HCT116 (cell line): ENCODE data around the gene PHF21A. TPM values are rescaled to one million over a fixed set of nuclear protein-coding genes. Genes with fewer than 3 reads are reported as not detected.

Experiments used
- ATAC-seq: fragments of 200-7000 bp; cut with Tn5 transposase; 2 replicates; pipeline ENCODE4 v1.9.1; 2020; ENCODE audit warnings: mild to moderate bottlenecking, moderate library complexity
- BruUV-seq: library from RNA; stranded (reverse); fragments of 400-500 nt; replicated peaks from 2 replicates; lab custom pipeline; 2021; lab: Mats Ljungman, UMichigan
- CTCF ChIA-PET: fragments of 300-600 bp; sonication (Branson Sonifier 250); formaldehyde crosslinking; loops from one replicate; lab custom pipeline; 2021; ENCODE audit warnings: antibody characterized with exemption; lab: Charles Lee
- POLR2A ChIA-PET: fragments of 300-600, 350-600 bp; sonication (Branson Sonifier 250); formaldehyde crosslinking; loops from one replicate; lab custom pipeline; 2021; ENCODE audit warnings: antibody characterized with exemption; lab: Charles Lee
- RAD21 ChIA-PET, 2 experiments: fragments of 300-600 bp; sonication (Branson Sonifier 250); formaldehyde crosslinking; loops; one replicate each; lab custom pipeline; 2023; ENCODE audit warnings: low total read pairs in 2 of 2; ENCODE audit not compliant: uncharacterized antibody in 2 of 2, unreplicated experiment in 2 of 2, low non-redundant PET in 1 of 2; lab: Charles Lee
- DNase-seq: peaks from one replicate; pipeline ENCODE4 v3.0.0-alpha.2; 2010; ENCODE audit warnings: low read depth, low spot score
- H2AFZ ChIP-seq: fragments of 200-600 bp; shearing (Covaris generic), sonication (generic); 2 replicates; pipeline ENCODE4 v1.6.1; 2017; ENCODE audit warnings: low read depth, mixed run types, mixed read lengths, antibody characterized with exemption, low read length; ENCODE audit not compliant: poor library complexity, severe bottlenecking
- H3K27ac ChIP-seq: 2 replicates; pipeline ENCODE4 v1.5.1; 2012; ENCODE audit warnings: low read depth, low read length
- H3K27me3 ChIP-seq: fragments of 200-600 bp; sonication (generic); 2 replicates; pipeline ENCODE4 v1.6.1; 2016; ENCODE audit warnings: mixed run types, low read length, mixed read lengths; ENCODE audit not compliant: insufficient read depth
- H3K36me3 ChIP-seq, 2 experiments: fragments of 200-500 bp in 1 of 2; fragments of 200-600 bp in 1 of 2; sonication (Bioruptor generic) in 1 of 2; sonication (generic) in 1 of 2; 2 replicates each; pipeline versions ENCODE4 v1.5.1 to v1.6.1; 2014 to 2016; ENCODE audit warnings: low read length in 2 of 2, inconsistent platforms in 1 of 2, mixed read lengths in 1 of 2, mixed run types in 1 of 2; ENCODE audit not compliant: insufficient read depth in 2 of 2, control insufficient read depth in 1 of 2
- H3K4me1 ChIP-seq, 2 experiments: fragments of 200-600 bp in 1 of 2; sonication (generic) in 1 of 2; 2 replicates each; pipeline versions ENCODE4 v1.5.1 to v1.6.1; 2012 to 2017; ENCODE audit warnings: low read length in 2 of 2, inconsistent platforms in 1 of 2, mild to moderate bottlenecking in 1 of 2, mixed read lengths in 1 of 2, mixed run types in 1 of 2, moderate library complexity in 1 of 2; ENCODE audit not compliant: insufficient read depth in 2 of 2, control insufficient read depth in 1 of 2
- H3K4me2 ChIP-seq: fragments of 200-600 bp; sonication (generic); 2 replicates; pipeline ENCODE4 v1.6.1; 2017; ENCODE audit warnings: mixed run types, low read length, mixed read lengths
- H3K4me3 ChIP-seq, 2 experiments: fragments of 200-600 bp in 1 of 2; sonication (generic) in 1 of 2; replicated peaks in 1 of 2; 2 replicates each; pipeline ENCODE4 v1.5.1; 2011 to 2016; ENCODE audit warnings: low read length in 2 of 2, control low read depth in 1 of 2, low read depth in 1 of 2, mild to moderate bottlenecking in 1 of 2, mixed read lengths in 1 of 2, mixed run types in 1 of 2
- H3K79me2 ChIP-seq: fragments of 200-600 bp; sonication (generic); 2 replicates; pipeline ENCODE4 v1.6.1; 2017; ENCODE audit warnings: mild to moderate bottlenecking, mixed run types, low read length, moderate library complexity, mixed read lengths; ENCODE audit not compliant: insufficient read depth
- H3K9ac ChIP-seq: fragments of 200-600 bp; sonication (generic); 2 replicates; pipeline ENCODE4 v1.6.1; 2016; ENCODE audit warnings: low read length, mixed read lengths
- H3K9me2 ChIP-seq: fragments of 200-600 bp; sonication (generic), shearing (Covaris generic); 2 replicates; pipeline ENCODE4 v1.6.1; 2017; ENCODE audit warnings: mixed run types, mild to moderate bottlenecking, moderate library complexity; ENCODE audit not compliant: insufficient read depth
- H3K9me3 ChIP-seq, 2 experiments: fragments of 200-500 bp in 1 of 2; fragments of 200-600 bp in 1 of 2; sonication (Bioruptor generic) in 1 of 2; sonication (generic) in 1 of 2; 2 replicates each; pipeline ENCODE4 v1.6.1; 2014 to 2017; ENCODE audit warnings: low read length in 2 of 2, mixed read lengths in 2 of 2, inconsistent platforms in 1 of 2, low read depth in 1 of 2, mild to moderate bottlenecking in 1 of 2, mixed run types in 1 of 2, moderate library complexity in 1 of 2; ENCODE audit not compliant: control insufficient read depth in 1 of 2, insufficient read depth in 1 of 2
- H4K20me1 ChIP-seq: fragments of 200-600 bp; sonication (generic), shearing (Covaris generic); 2 replicates; pipeline ENCODE4 v1.6.1; 2017; ENCODE audit warnings: mixed run types, mild to moderate bottlenecking, moderate library complexity; ENCODE audit not compliant: insufficient read depth
- RAD21 ChIP-seq: IDR thresholded peaks from 2 replicates; pipeline ENCODE4 v1.6.1; 2012; ENCODE audit warnings: low read depth, mild to moderate bottlenecking
- SIN3A ChIP-seq: IDR thresholded peaks from 2 replicates; pipeline ENCODE4 v1.6.1; 2012; ENCODE audit warnings: low read depth
- TCF7L2 ChIP-seq: IDR thresholded peaks from 2 replicates; pipeline ENCODE4 v1.7.0; 2011; ENCODE audit warnings: borderline replicate concordance, inconsistent platforms; ENCODE audit not compliant: insufficient read depth, insufficient read length; ENCODE audit errors: extremely low read depth
- intact Hi-C: fragments of 100-400 bp; cut with micrococcal nuclease; formaldehyde crosslinking; loops from 2 replicates; pipeline ENCODE4 v1.10.0; 2022
- total RNA-seq: library from RNA; stranded (reverse); gene quantifications from one replicate; pipeline ENCODE4 v1.2.1, GENCODE V29; 2021; ENCODE audit not compliant: unreplicated experiment
- TF ChIP-seq, protein P1 (sequence below), 3 experiments: fragments of 200-600 bp in 1 of 3; sonication (generic) in 1 of 3; IDR thresholded peaks in 2 of 3; conservative IDR thresholded peaks in 1 of 3; 2 replicates each; pipeline ENCODE4 v1.5.1; 2012 to 2017; ENCODE audit warnings: low read depth in 2 of 3, low read length in 2 of 3, antibody characterized with exemption in 1 of 3, borderline replicate concordance in 1 of 3, control low read depth in 1 of 3, mild to moderate bottlenecking in 1 of 3, mixed read lengths in 1 of 3, mixed run types in 1 of 3, moderate library complexity in 1 of 3; ENCODE audit not compliant: insufficient read depth in 1 of 3
- TF ChIP-seq, protein P2 (sequence below): IDR thresholded peaks from 2 replicates; pipeline ENCODE4 v1.6.1; 2012

PHF21A gene
- total RNA-seq, 1 experiment from 2014 or later, result 27.0 TPM

- H3K9me2 ChIP-seq, result no peaks in the 10 kb centered on the region
- no TSS peak for BruUV-seq
- H3K9ac ChIP-seq, result no peak overlapping the region
- ATAC-seq (peak; percentile 94), DNase-seq (peak; percentile 63)
- no peak overlapping the region for H3K4me2 ChIP-seq
- ChIA-PET POLR2A (interaction anchor here (0.6 kb wide), 1 partner anchor 54 kb away, joined by 3 read pairs; no protein-coding TSS in a partner anchor), CTCF (interaction anchor here (0.6 to 2.8 kb wide), 34 partner anchors 9 to 237 kb away, joined by 3 to 62 read pairs (median 4); no protein-coding TSS in a partner anchor), RAD21 (interaction anchor here (0.7 to 1.6 kb wide), 6 partner anchors 41 to 235 kb away, joined by 3 to 8 read pairs (median 5); partner anchors contain the start of gene PEX16 (in 1 of the 2))
- intact Hi-C loops, result loop anchor here (1.0 to 2.0 kb wide), 2 partner anchors 42 to 134 kb away; no protein-coding TSS in a partner anchor
- no peak overlapping the region for H2AFZ ChIP-seq
- H3K9me3 ChIP-seq, result no peaks in the 10 kb centered on the region
- H3K27me3 ChIP-seq, result no peaks in the 10 kb centered on the region
- H3K4me3 ChIP-seq, result no peak overlapping the region
- H3K36me3 ChIP-seq, result no peaks in the 10 kb centered on the region
- no peaks in the 10 kb centered on the region for H3K4me1 ChIP-seq
- no peak overlapping the region for H3K27ac ChIP-seq
- TF ChIP-seq, protein P1, sequence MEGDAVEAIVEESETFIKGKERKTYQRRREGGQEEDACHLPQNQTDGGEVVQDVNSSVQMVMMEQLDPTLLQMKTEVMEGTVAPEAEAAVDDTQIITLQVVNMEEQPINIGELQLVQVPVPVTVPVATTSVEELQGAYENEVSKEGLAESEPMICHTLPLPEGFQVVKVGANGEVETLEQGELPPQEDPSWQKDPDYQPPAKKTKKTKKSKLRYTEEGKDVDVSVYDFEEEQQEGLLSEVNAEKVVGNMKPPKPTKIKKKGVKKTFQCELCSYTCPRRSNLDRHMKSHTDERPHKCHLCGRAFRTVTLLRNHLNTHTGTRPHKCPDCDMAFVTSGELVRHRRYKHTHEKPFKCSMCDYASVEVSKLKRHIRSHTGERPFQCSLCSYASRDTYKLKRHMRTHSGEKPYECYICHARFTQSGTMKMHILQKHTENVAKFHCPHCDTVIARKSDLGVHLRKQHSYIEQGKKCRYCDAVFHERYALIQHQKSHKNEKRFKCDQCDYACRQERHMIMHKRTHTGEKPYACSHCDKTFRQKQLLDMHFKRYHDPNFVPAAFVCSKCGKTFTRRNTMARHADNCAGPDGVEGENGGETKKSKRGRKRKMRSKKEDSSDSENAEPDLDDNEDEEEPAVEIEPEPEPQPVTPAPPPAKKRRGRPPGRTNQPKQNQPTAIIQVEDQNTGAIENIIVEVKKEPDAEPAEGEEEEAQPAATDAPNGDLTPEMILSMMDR (IDR thresholded peaks at IDR 0.05 in 2 of 3, conservative IDR thresholded peaks at IDR 0.05 in 1 of 3; ENCODE audit: borderline replicate concordance in 1 of 3, insufficient read depth in 1 of 3, low read depth in 2 of 3, low read length in 2 of 3), result peak; percentile 69 to 86 (median 70)
- 0 out of 2 replicates have a peak, but pooled peaks have one; percentile 31 for TF ChIP-seq SIN3A
- no peak for TF ChIP-seq TCF7L2
- TF ChIP-seq RAD21, result peak; percentile 81
- no peaks in the 10 kb centered on the region for H3K79me2 ChIP-seq
- H4K20me1 ChIP-seq, result peaks cover 4% of the 10 kb centered on the region; the same call in 1 of the 2 replicates
Measured at GRCh38 chr11:46006418-46007070, 114.7 kb downstream of the PHF21A start.

DNA sequence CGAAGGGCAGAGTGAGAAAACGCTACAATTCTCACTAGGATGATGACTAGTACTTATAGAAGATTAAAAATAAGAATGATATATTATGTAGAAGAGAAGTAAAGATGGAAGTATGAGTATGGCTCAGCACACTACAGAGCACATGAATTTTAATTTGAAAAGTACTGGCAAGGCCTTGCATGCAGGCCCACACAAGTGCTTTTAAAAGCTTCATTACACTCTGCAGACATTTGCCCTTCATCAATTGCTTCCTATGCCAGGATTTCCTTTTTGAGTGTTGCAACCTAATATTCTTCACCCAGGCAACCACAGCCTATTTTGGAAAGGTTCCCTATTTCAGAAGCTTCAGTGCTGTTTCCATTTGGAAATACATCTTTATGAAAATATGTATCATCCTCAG, 117.7 kb downstream of the PHF21A start:
- no peak overlapping the region for H3K4me3 ChIP-seq
- H2AFZ ChIP-seq, result no peak overlapping the region
- H3K4me2 ChIP-seq, result no peak overlapping the region
- intact Hi-C loops, result no loop called here
- TF ChIP-seq, protein P2, sequence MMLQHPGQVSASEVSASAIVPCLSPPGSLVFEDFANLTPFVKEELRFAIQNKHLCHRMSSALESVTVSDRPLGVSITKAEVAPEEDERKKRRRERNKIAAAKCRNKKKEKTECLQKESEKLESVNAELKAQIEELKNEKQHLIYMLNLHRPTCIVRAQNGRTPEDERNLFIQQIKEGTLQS, result no peak
- TF ChIP-seq, all 23 proteins: peak for 0
- Histone ChIP-seq H3K9me3 (no peaks in the 10 kb centered on the region), H3K4me1 (no peaks in the 10 kb centered on the region), H3K79me2 (no peaks in the 10 kb centered on the region), H3K27me3 (no peaks in the 10 kb centered on the region), H4K20me1 (peaks cover 4% of the 10 kb centered on the region; the same call in 1 of the 2 replicates), H3K27ac (no peak overlapping the region), H3K9me2 (no peaks in the 10 kb centered on the region), H3K36me3 (no peaks in the 10 kb centered on the region), H3K9ac (no peak overlapping the region)
- no peak for ATAC-seq
- ChIA-PET RAD21 (interaction anchor here in 1 of 2 experiments (0.6 kb wide), 1 partner anchor 134 kb away, joined by 5 read pairs; no protein-coding TSS in a partner anchor), POLR2A (interaction anchor here (0.9 kb wide), 1 partner anchor 21 kb away, joined by 3 read pairs; no protein-coding TSS in a partner anchor), CTCF (interaction anchor here (0.6 to 2.1 kb wide), 5 partner anchors 9 to 232 kb away, joined by 3 to 6 read pairs (median 4); no protein-coding TSS in a partner anchor)
- BruUV-seq, result no TSS peak
- no peak for DNase-seq
